22Rv1 (cell line): Measurements from ENCODE around the gene COMT.

Source experiments
- ZFX ChIP-seq: fragments of 450-650 bp; IDR thresholded peaks from 2 replicates; pipeline ENCODE4 v1.6.1; 2017; ENCODE audit warnings: antibody characterized with exemption, borderline replicate concordance
- TF ChIP-seq, protein P1 (sequence below): fragments of 450-650 bp; IDR thresholded peaks from 2 replicates; pipeline ENCODE4 v1.5.1; 2017; ENCODE audit warnings: mild to moderate bottlenecking

DNA sequence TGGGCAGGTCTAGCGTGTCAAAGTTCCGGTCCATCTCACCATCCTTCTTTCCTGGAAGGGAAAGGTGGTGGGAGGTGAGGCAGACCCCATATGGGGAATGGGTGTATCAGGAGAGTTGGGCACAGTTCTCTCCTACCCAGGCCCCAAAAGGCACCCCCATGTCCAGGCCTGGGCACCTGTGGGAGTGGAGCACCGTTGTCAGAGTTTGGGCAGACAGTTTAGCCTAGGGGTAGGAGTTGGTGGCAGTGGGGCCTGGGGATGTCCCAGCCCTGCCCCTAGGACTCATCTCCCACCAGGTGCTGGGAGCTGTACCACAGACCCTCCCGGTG lies 34.1 kb downstream of the COMT start:
- TF ChIP-seq, protein P1, sequence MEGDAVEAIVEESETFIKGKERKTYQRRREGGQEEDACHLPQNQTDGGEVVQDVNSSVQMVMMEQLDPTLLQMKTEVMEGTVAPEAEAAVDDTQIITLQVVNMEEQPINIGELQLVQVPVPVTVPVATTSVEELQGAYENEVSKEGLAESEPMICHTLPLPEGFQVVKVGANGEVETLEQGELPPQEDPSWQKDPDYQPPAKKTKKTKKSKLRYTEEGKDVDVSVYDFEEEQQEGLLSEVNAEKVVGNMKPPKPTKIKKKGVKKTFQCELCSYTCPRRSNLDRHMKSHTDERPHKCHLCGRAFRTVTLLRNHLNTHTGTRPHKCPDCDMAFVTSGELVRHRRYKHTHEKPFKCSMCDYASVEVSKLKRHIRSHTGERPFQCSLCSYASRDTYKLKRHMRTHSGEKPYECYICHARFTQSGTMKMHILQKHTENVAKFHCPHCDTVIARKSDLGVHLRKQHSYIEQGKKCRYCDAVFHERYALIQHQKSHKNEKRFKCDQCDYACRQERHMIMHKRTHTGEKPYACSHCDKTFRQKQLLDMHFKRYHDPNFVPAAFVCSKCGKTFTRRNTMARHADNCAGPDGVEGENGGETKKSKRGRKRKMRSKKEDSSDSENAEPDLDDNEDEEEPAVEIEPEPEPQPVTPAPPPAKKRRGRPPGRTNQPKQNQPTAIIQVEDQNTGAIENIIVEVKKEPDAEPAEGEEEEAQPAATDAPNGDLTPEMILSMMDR: no peak
- TF ChIP-seq ZFX: no peak
